Fibroblast of lung (primary cell): ENCODE results near the gene USH1C. TPM values are rescaled to one million over a fixed set of nuclear protein-coding genes. Genes with fewer than 3 reads are reported as not detected.

Experiments used
- DNase-seq, 2 donors: peaks; one replicate each; pipeline versions ENCODE4 v3.0.0 to v3.0.0-alpha.2; 2010; ENCODE audit warnings: low read depth in 2 of 2
- H2AFZ ChIP-seq: 2 replicates; pipeline ENCODE4 v1.5.1; 2012; ENCODE audit warnings: low read length, control low read depth, inconsistent platforms
- H3K27ac ChIP-seq: 2 replicates; pipeline ENCODE4 v1.5.1; 2011; ENCODE audit warnings: low read length, control low read depth; ENCODE audit not compliant: insufficient read depth
- H3K27me3 ChIP-seq: 2 replicates; pipeline ENCODE4 v1.5.1; 2011; ENCODE audit warnings: mild to moderate bottlenecking, low read length; ENCODE audit not compliant: control insufficient read depth, insufficient read depth
- H3K36me3 ChIP-seq: 2 replicates; pipeline ENCODE4 v1.5.1; 2011; ENCODE audit warnings: low read length; ENCODE audit not compliant: control insufficient read depth, insufficient read depth
- H3K4me1 ChIP-seq: 2 replicates; pipeline ENCODE4 v1.5.1; 2011; ENCODE audit warnings: low read length; ENCODE audit not compliant: control insufficient read depth, insufficient read depth; ENCODE audit errors: extremely low read depth
- H3K4me2 ChIP-seq: 2 replicates; pipeline ENCODE4 v1.5.1; 2011; ENCODE audit warnings: low read length, control low read depth; ENCODE audit not compliant: insufficient read depth; ENCODE audit errors: extremely low read depth
- H3K4me3 ChIP-seq, 4 experiments: fragments of 200-600 bp in 1 of 4; sonication (generic) in 1 of 4; replicated peaks in 1 of 4; 2 replicates each; pipeline ENCODE4 v1.5.1; 2011 to 2016; ENCODE audit warnings: low read length in 4 of 4, low read depth in 3 of 4, mild to moderate bottlenecking in 3 of 4, control low read depth in 2 of 4, inconsistent platforms in 1 of 4, mixed read lengths in 1 of 4; ENCODE audit not compliant: insufficient read depth in 1 of 4; ENCODE audit errors: control extremely low read depth in 1 of 4
- H3K79me2 ChIP-seq: 2 replicates; pipeline ENCODE4 v1.5.1; 2012; ENCODE audit warnings: mild to moderate bottlenecking, low read length, inconsistent platforms; ENCODE audit not compliant: control insufficient read depth, insufficient read depth
- H3K9ac ChIP-seq: 2 replicates; pipeline ENCODE4 v1.5.1; 2011; ENCODE audit warnings: mild to moderate bottlenecking, low read length, control low read depth; ENCODE audit not compliant: insufficient read depth
- H3K9me3 ChIP-seq: 2 replicates; pipeline ENCODE4 v1.5.1; 2012; ENCODE audit warnings: low read depth, low read length; ENCODE audit not compliant: control insufficient read depth, insufficient read depth
- H4K20me1 ChIP-seq: 2 replicates; pipeline ENCODE4 v1.5.1; 2011; ENCODE audit warnings: low read length; ENCODE audit not compliant: control insufficient read depth, insufficient read depth; ENCODE audit errors: extremely low read depth
- CTCF ChIP-seq, 2 donors: IDR thresholded peaks in 1 of 2; conservative IDR thresholded peaks in 1 of 2; 1 replicate in 1 of 2; 2 replicates in 1 of 2; pipeline ENCODE4 v1.5.1; 2011 to 2012; ENCODE audit warnings: low read length in 2 of 2, control low read depth in 1 of 2, inconsistent platforms in 1 of 2, low read depth in 1 of 2, mild to moderate bottlenecking in 1 of 2
- EZH2 ChIP-seq: IDR thresholded peaks from 2 replicates; pipeline ENCODE4 v1.5.1; 2012; ENCODE audit warnings: low read length, control low read depth, mild to moderate bottlenecking; ENCODE audit errors: missing control alignments
- polyA plus RNA-seq, 2 donors: library from polyadenylated mRNA; depleted of rRNA in 1 of 2; stranded (reverse) in 1 of 2; unstranded in 1 of 2; fragments of >200 nt; gene quantifications; 2 replicates each; pipeline ENCODE4 v1.2.1, GENCODE V29; 2011 to 2012; ENCODE audit warnings: missing spikeins in 1 of 2
- total RNA-seq: library from RNA; depleted of rRNA; stranded (reverse); fragments of >200 nt; gene quantifications from 2 replicates; pipeline ENCODE4 v1.2.1, GENCODE V29; 2014

Gene USH1C
- total and polyA plus RNA-seq, 2 donors (not counting 1 experiment from before 2014, with no cell fraction given), result not detected

GRCh38 chr11:17559341-17560087, 15.3 kb upstream of the USH1C start:
- no peak overlapping the region for H3K9ac ChIP-seq
- no peaks in the 10 kb centered on the region for H4K20me1 ChIP-seq
- H3K27ac ChIP-seq, result no peak overlapping the region
- no peaks in the 10 kb centered on the region for H3K79me2 ChIP-seq
- no peaks in the 10 kb centered on the region for H3K9me3 ChIP-seq
- H2AFZ ChIP-seq, result no peak overlapping the region
- no peak overlapping the region for H3K4me3 ChIP-seq
- H3K4me1 ChIP-seq, result no peaks in the 10 kb centered on the region
- no peak overlapping the region for H3K4me2 ChIP-seq
- H3K36me3 ChIP-seq, result no peaks in the 10 kb centered on the region
- TF ChIP-seq CTCF (conservative IDR thresholded peaks at IDR 0.05 in 1 of 2, IDR thresholded peaks at IDR 0.05 in 1 of 2; ENCODE audit: low read depth in 1 of 2, low read length in 2 of 2) (no peak), EZH2 (no peak)
- no peak for DNase-seq
- H3K27me3 ChIP-seq, result no peaks in the 10 kb centered on the region

GRCh38 chr11:17558916-17559315, 14.7 kb upstream of the USH1C start:
- TF ChIP-seq CTCF (conservative IDR thresholded peaks at IDR 0.05 in 1 of 2, IDR thresholded peaks at IDR 0.05 in 1 of 2; ENCODE audit: low read depth in 1 of 2, low read length in 2 of 2), result no peak
- no peak for TF ChIP-seq EZH2
- Histone ChIP-seq H3K9me3 (no peaks in the 10 kb centered on the region), H3K27ac (no peak overlapping the region), H3K9ac (no peak overlapping the region), H3K4me2 (no peak overlapping the region), H4K20me1 (no peaks in the 10 kb centered on the region), H3K79me2 (no peaks in the 10 kb centered on the region), H3K27me3 (no peaks in the 10 kb centered on the region), H2AFZ (no peak overlapping the region), H3K36me3 (no peaks in the 10 kb centered on the region), H3K4me1 (no peaks in the 10 kb centered on the region), H3K4me3 (no peak overlapping the region)
- no peak for DNase-seq

GRCh38 chr11:17558025-17558780, 14.0 kb upstream of the USH1C start:
- no peaks in the 10 kb centered on the region for H3K9me3 ChIP-seq
- H4K20me1 ChIP-seq, result no peaks in the 10 kb centered on the region
- no peak overlapping the region for H3K4me2 ChIP-seq
- no peaks in the 10 kb centered on the region for H3K36me3 ChIP-seq
- TF ChIP-seq CTCF (conservative IDR thresholded peaks at IDR 0.05 in 1 of 2, IDR thresholded peaks at IDR 0.05 in 1 of 2; ENCODE audit: low read depth in 1 of 2, low read length in 2 of 2) (no peak), EZH2 (no peak)
- no peak for DNase-seq
- H3K79me2 ChIP-seq, result no peaks in the 10 kb centered on the region
- no peak overlapping the region for H3K4me3 ChIP-seq
- H2AFZ ChIP-seq, result no peak overlapping the region
- no peak overlapping the region for H3K9ac ChIP-seq
- no peak overlapping the region for H3K27ac ChIP-seq
- H3K27me3 ChIP-seq, result no peaks in the 10 kb centered on the region
- H3K4me1 ChIP-seq, result no peaks in the 10 kb centered on the region
